HG02852 (cell line): ENCODE data around the gene TYW1.
A peak's percentile ranks its signal among the peaks of the same experiment; 100 is the strongest.
"Not testable (repeated sequence)": the region's sequence is repeated elsewhere in the genome, so short reads cannot be mapped to it uniquely, and the experiment has no call there.

ENCODE experiments used
- ATAC-seq: cut with Tn5 transposase; IDR thresholded peaks from one replicate; pipeline ENCODE4 v1.9.1; 2021; ENCODE audit warnings: mild to moderate bottlenecking, moderate library complexity; ENCODE audit not compliant: unreplicated experiment

TYW1 gene

GRCh38 chr7:67114483-67115246 is 118.0 kb downstream of the TYW1 start:
- ATAC-seq, result not testable (repeated sequence)

GRCh38 chr7:67120491-67120890 is 123.9 kb downstream of the TYW1 start:
- ATAC-seq, result not testable (repeated sequence)

GRCh38 chr7:67128257-67128656 is 131.6 kb downstream of the TYW1 start:
- not testable (repeated sequence) for ATAC-seq

- ATAC-seq, result not testable (repeated sequence)
These were observed 134.1 kb downstream of the TYW1 start for GRCh38 chr7:67130766-67131165.

- ATAC-seq, result not testable (repeated sequence)
These were observed 138.3 kb downstream of the TYW1 start for GRCh38 chr7:67134912-67135311.

- ATAC-seq, result not testable (repeated sequence)
These were observed 139.2 kb downstream of the TYW1 start for GRCh38 chr7:67135617-67136486.

- ATAC-seq, result not testable (repeated sequence)
These were observed 140.9 kb downstream of the TYW1 start for GRCh38 chr7:67137489-67137888.

- ATAC-seq, result not testable (repeated sequence)
These were observed 143.2 kb downstream of the TYW1 start for GRCh38 chr7:67139876-67140275.

GRCh38 chr7:67141001-67141400 is 144.4 kb downstream of the TYW1 start:
- not testable (repeated sequence) for ATAC-seq

GRCh38 chr7:67143091-67143786 is 146.6 kb downstream of the TYW1 start:
- ATAC-seq, result not testable (repeated sequence)

GRCh38 chr7:67145581-67146193 is 149.1 kb downstream of the TYW1 start:
- ATAC-seq, result not testable (repeated sequence)

GRCh38 chr7:67149131-67149530 is 152.5 kb downstream of the TYW1 start:
- not testable (repeated sequence) for ATAC-seq

GRCh38 chr7:67154374-67154773 is 157.7 kb downstream of the TYW1 start:
- not testable (repeated sequence) for ATAC-seq

- ATAC-seq, result not testable (repeated sequence)
These were observed 159.4 kb downstream of the TYW1 start for GRCh38 chr7:67156064-67156463.

GRCh38 chr7:67163285-67163684 is 166.7 kb downstream of the TYW1 start:
- peak; percentile 89 for ATAC-seq

GRCh38 chr7:67171151-67171550 is 174.5 kb downstream of the TYW1 start:
- peak; percentile 78 for ATAC-seq

- peak; percentile 54 for ATAC-seq
These were observed 180.1 kb downstream of the TYW1 start for GRCh38 chr7:67176730-67177129.

- not testable (repeated sequence) for ATAC-seq
These were observed 182.5 kb downstream of the TYW1 start for GRCh38 chr7:67178915-67179688.

- not testable (repeated sequence) for ATAC-seq
These were observed 186.5 kb downstream of the TYW1 start for GRCh38 chr7:67182956-67183750.
